Heart left ventricle (tissue), 13 donors: ENCODE measurements around the gene ECHDC1.

Experiments
- CTCF ChIP-seq, 12 donors: fragments of 200-600 bp; sonication (generic) in 4 of 12; IDR thresholded peaks; one replicate each; pipeline versions ENCODE4 v1.5.0 to v1.8.0; 2018 to 2022; ENCODE audit warnings: antibody characterized with exemption in 12 of 12, mild to moderate bottlenecking in 5 of 12
- POLR2A ChIP-seq, 2 donors: fragments of 450-650 bp; IDR thresholded peaks; one replicate each; pipeline ENCODE4 v1.6.1; 2017; ENCODE audit warnings: antibody characterized with exemption in 2 of 2, mild to moderate bottlenecking in 2 of 2, moderate library complexity in 2 of 2
- donor health status: ischemic (EF 13 %, LVEDD 7.1; RV severe dilation, severe dysfunction).
- donor health status: DM: no; HTN: yes; CAD: no.
- donor health status: DM: no; HTN: no; CAD: no.
- donor health status: ischemic (EF 25% LVEDD 6.9; RV normal size, moderate dysfunction).
- donor health status: ischemic (EF 25% LVEDD 5.7; RV mildly dilated, moderate dysfunction).
- donor health status: ischemic (EF 35%, LVEDD 5.7; RV mildly dilated, moderate dysfunction).
- donor health status: nonischemic (EF 11% LVEDD 7.7; RV severe dilation, severe dysfunction).
- donor health status: DM: yes; HTN: yes; CAD: no.
- donor health status: PGD.
- donor health status: ischemic (EF 29% LVEDD 5.4; RV normal size, mild dysfunction).
- donor health status: nonischemic (EF 23%, LVEDD 6.1; RV moderate dilation, normal function).

DNA sequence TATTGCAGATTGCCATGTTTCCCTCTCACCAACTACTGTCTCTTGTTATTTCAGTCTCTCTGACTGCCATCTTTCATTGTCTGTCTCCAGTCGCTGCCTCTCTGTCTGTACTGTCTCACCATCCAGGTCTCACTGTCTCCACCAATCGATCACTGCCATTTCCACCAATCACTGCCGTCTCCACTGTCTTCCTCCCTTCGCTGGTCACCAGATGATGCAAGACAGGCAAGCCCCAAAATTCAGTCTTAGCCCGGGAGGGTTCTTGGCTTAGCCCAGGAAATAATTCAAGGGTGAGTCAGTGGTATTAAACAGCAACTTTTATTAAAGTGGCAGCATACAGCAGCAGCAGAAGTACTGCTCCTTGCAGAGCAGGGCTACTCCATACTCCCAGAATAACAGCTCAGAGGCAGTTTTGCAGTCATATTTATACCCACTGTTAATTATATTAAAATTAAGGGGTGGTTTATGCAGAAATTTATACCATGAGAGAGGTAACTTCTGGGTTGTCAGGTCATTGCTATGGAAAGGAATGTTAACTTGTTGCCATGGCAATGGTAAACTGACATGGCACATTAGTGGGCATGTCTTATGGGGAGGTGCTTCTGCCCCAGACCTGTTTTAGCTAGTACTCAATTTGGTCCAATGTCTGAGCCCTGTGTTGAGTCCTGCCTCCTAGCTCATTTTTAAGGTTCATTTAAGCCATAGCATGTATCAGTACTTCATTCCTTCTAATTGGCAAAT is 23.0 kb upstream of the ECHDC1 start:
- TF ChIP-seq POLR2A (IDR thresholded peaks at IDR 0.05): no peak
- TF ChIP-seq CTCF (IDR thresholded peaks at IDR 0.05): no peak
